SH-SY5Y (cell line): ENCODE results near the gene ALKBH8.

ENCODE experiments used
- GATA2 ChIP-seq: IDR thresholded peaks from 2 replicates; pipeline ENCODE4 v1.6.1; 2011; ENCODE audit warnings: mild to moderate bottlenecking, low read depth, low read length
- GATA3 ChIP-seq: IDR thresholded peaks from 2 replicates; pipeline ENCODE4 v1.6.1; 2011; ENCODE audit warnings: low read depth, mild to moderate bottlenecking, low read length, moderate library complexity

ALKBH8 gene

DNA sequence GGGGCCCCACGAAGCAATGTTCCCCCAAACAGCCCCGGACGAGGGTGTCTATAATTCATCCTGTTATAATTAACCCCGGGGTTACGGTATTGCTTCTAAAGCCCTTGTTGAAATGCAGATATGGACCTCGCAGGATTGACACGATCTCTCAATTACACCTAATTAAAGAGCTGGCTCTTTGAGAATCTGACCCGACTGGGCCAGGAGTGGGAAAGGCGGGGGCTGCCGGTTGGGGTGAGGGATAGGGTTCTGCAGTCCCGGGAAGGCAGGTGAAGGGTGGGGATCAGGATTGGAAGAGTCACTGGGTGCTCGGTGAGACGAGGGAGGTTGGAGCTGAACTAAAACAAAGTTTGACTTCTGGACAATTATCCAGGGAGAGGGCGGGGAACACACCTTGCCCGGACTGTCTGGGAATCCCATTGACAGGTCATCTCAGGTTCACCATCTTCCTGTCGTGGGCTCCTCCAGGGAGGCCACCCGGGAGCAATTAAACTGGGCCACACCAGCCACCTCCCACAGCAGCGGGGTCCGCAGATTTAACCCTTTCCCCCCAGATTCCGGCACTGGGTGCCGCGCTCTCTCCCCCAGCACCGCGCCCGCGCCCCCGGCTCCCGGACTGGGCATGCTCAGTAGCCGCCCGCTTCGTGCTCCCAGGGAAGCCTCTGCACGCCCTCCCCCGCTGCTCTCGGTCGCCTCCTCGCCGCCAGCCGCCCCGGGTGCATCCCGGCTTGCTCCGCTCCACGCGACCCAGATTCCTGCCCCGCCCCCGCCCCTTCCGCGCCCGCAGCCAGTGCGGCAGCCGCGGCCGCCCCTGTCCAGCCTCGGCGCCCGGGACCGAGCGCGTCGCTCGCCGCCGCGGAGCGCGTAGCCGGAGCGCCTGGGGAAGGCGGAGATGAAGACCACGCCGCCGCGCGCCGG, 25.2 kb upstream of the ALKBH8 start, which contains the start of gene ELMOD1:
TSS of gene ELMOD1 (plus strand) at position 688 of the 918 bp plus-strand sequence. CDS start 27,043 bp downstream, outside the sequence.
- TF ChIP-seq GATA2: no peak; the same call in 1 of the 2 replicates
- TF ChIP-seq GATA3: no peak

DNA sequence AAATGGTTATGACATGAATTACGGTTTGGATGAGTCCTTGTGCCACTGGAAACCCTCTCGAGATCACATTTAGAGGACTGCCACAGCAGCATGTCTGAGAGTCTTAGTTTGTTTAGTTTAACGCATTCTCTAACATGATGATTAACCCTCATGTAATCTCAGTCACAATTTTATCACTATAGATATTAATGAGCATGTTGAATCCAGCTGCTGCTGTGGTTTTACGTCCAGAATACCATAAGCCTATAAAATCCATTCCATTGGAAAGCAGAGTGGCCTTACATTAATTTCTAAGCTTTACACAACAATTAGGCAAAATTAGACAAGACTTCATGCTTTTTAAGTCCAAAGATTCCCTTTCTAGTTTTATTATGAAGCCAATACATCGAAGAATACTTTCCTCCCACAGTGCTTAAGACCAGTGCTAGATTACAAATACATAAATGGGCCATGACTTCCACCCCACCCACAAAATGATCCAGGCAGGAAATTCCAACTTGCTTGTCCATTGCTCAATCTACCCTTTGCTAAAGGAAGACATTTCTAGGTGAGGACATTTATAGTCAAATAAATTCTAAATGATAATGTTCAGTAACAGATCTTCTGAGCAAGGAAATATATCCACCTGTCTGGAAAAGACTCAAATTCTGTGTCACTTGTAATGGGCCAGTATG, 21.9 kb upstream of the ALKBH8 start:
- TF ChIP-seq GATA3: no peak
- TF ChIP-seq GATA2: no peak

- no peak for TF ChIP-seq GATA2
- no peak for TF ChIP-seq GATA3
Observed at GRCh38 chr11:107583629-107584195, 18.2 kb upstream of the ALKBH8 start.

GRCh38 chr11:107581147-107581546, 15.6 kb upstream of the ALKBH8 start:
- TF ChIP-seq GATA3: no peak
- no peak for TF ChIP-seq GATA2

GRCh38 chr11:107577346-107577711, 11.8 kb upstream of the ALKBH8 start:
- TF ChIP-seq GATA3 (no peak), GATA2 (no peak)

DNA sequence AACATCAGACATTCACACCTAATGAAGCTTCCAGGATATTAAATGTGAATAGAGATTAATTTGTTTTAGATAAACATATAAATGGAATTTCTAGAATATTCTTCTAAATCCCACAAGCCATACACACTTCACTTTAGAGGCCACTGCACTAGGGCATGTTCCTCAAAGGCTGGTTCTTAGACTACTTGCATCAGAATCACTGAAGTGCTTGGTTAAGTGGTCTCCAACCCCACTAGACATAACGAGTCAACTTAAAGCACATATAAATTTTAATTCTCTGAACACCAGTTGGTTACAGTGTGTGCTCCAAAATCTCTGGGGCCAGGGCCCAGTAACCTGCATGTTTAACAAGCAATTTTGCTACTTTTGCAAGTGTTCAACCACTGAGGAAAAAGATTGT, 7.9 kb upstream of the ALKBH8 start:
- TF ChIP-seq GATA3 (no peak), GATA2 (no peak)

DNA sequence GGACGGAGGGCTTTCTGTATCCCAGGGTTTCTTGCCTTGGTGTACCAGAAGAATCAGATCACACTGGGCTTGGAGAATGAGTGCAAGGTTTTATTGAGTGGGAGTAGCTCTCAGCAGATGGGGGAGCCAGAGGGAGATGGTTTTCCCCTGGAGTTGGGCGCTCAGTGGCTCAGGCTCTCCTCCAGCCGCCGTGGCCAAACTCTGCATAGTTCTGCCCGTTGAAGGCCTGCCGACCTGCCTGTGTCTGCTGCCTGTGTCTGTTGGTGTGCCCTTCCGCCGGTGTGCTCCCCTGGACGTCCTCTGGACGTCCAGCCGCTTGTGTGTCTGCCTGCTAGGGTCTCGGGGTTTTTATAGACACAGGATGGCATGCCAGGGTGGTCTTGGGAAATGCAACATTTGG, 4.5 kb upstream of the ALKBH8 start:
- TF ChIP-seq GATA2 (no peak), GATA3 (no peak)

GRCh38 chr11:107567739-107568335, 2.3 kb upstream of the ALKBH8 start:
- TF ChIP-seq GATA2 (no peak; the same call in 1 of the 2 replicates), GATA3 (no peak)

DNA sequence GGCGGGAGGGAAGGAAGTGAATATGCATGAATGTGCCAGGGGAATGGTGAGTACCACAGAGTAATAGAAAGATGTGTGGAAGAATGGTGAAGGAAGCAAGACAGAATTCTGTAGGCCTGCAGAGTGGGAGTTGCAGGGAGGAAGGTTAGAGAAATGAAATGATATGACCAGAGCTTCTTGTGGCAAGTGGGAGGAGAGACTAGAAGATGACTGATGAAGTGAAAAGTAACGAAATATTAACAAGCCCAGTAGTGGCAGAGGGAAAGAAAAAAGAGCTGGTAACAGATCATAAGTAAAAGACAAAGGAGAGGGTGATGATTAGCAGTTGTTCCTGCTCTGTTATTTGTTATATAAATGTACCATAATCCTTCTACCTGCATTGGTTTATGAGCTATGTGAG, 1.0 kb upstream of the ALKBH8 start:
- TF ChIP-seq GATA3: no peak
- TF ChIP-seq GATA2: no peak

GRCh38 chr11:107564877-107565218, 687 bp downstream of the ALKBH8 start:
- TF ChIP-seq GATA2 (no peak), GATA3 (no peak)

DNA sequence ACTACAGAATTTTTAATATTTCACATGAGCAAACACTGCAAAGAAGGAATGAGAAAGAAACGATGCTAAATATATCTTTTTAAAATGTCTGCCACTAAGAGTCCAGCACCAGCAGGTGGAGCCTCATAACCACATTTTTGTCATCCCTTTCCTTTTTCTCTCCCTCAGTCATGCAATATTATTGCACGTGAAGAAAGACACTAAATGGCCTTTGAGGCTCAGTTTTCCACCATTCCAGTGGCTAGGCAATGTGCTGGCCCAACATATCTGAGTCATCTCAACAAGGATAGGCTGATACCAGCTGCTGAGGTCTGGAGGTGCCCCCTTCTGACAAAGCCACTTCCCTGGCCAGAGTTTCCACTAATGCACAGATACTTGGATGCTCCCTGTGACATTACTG, 1.8 kb downstream of the ALKBH8 start:
- TF ChIP-seq GATA3 (no peak), GATA2 (no peak)

GRCh38 chr11:107562647-107563208, 2.8 kb downstream of the ALKBH8 start:
- TF ChIP-seq GATA3 (no peak), GATA2 (no peak)

DNA sequence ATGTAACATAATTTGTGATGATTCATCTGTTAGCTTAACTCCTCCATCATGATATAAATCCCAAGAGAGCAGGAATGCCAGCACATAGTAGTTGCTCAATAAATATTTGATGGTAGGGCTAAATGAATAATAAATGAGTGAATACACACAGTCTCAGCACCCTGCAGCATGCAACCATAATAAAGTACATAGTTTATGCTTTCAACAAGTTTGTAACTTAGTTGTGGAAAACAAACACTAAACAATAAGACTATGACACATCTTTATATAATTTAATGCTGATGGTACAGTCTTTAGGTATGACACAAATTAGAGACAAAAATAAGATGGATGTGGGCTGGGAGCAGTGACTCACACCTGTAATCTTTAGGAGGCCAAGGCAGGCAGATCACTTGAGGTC, 3.8 kb downstream of the ALKBH8 start:
- TF ChIP-seq GATA3 (no peak), GATA2 (no peak)

DNA sequence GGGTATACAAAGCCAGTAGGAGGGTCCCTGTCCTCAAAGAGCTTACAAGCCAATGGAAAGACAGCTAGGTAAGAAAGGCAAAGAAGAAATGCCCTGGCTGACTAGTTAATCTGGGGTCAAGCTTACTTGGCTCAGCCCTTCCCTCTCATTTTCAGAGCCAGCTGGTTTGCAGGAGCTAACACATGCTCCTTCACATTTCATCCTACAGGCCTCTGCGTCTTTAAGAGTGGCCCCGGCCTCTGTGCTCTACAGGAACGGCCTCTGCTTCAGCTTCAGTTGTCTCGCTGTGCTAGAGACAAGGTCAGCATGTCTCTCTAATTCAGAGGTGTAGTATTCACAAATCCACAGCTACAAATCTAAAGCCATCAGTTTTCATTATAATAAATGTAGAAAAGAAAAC, 15.2 kb downstream of the ALKBH8 start:
- TF ChIP-seq GATA3 (no peak), GATA2 (no peak)
